CD4-positive, alpha-beta T cell treated with Interleukin-6 at 100 ng/mL for 8 hours (primary cell): Measurements from ENCODE around the gene STRN3.

Experiments used
- DNase-seq: peaks from one replicate; pipeline ENCODE4 v3.0.0-alpha.2; 2020; ENCODE audit warnings: mixed read lengths, low spot score

STRN3 gene

GRCh38 chr14:30873308-30874119, 152.7 kb downstream of the STRN3 start:
- no peak for DNase-seq

- no peak for DNase-seq
These were observed 153.6 kb downstream of the STRN3 start for GRCh38 chr14:30872602-30873001.

- DNase-seq, result no peak
These were observed 156.5 kb downstream of the STRN3 start for GRCh38 chr14:30869551-30870155.

- DNase-seq, result no peak
These were observed 157.4 kb downstream of the STRN3 start for GRCh38 chr14:30868736-30869135.

GRCh38 chr14:30864934-30865333, 161.2 kb downstream of the STRN3 start:
- no peak for DNase-seq

GRCh38 chr14:30861200-30861599, 165.0 kb downstream of the STRN3 start:
- DNase-seq, result no peak

- no peak for DNase-seq
These were observed 170.7 kb downstream of the STRN3 start for GRCh38 chr14:30855345-30856037.

- DNase-seq, result no peak
These were observed 171.7 kb downstream of the STRN3 start for GRCh38 chr14:30854492-30854891.

GRCh38 chr14:30853946-30854345, 172.2 kb downstream of the STRN3 start:
- DNase-seq, result no peak

GRCh38 chr14:30849983-30850382, 176.2 kb downstream of the STRN3 start:
- DNase-seq, result no peak

- no peak for DNase-seq
These were observed 176.8 kb downstream of the STRN3 start for GRCh38 chr14:30849354-30849753.

- DNase-seq, result no peak
These were observed 177.5 kb downstream of the STRN3 start for GRCh38 chr14:30848449-30849240.
